HG03196 (cell line): Measurements from ENCODE around the gene KIAA1958.

Source experiments
- ATAC-seq: cut with Tn5 transposase; IDR thresholded peaks from one replicate; pipeline ENCODE4 v1.9.1; 2021; ENCODE audit not compliant: unreplicated experiment

KIAA1958 gene

GRCh38 chr9:112703304-112703703 is 216.7 kb downstream of the KIAA1958 start:
- ATAC-seq = no peak

- no peak for ATAC-seq
These were observed 219.3 kb downstream of the KIAA1958 start for GRCh38 chr9:112705768-112706427.

- no peak for ATAC-seq
These were observed 224.5 kb downstream of the KIAA1958 start for GRCh38 chr9:112711050-112711689.

GRCh38 chr9:112712678-112713077 is 226.1 kb downstream of the KIAA1958 start:
- ATAC-seq = no peak

GRCh38 chr9:112717661-112718331 is 231.2 kb downstream of the KIAA1958 start, which contains the start of gene INIP:
INIP (minus strand) TSS chr9:112718117; CDS start chr9:112716485, 1,632 bp downstream.
- ATAC-seq = peak; percentile 94
